Ishikawa (cell line): ENCODE measurements around the gene ELF3.

Experiments used
- CEBPB ChIP-seq: IDR thresholded peaks from 2 replicates; pipeline ENCODE4 v1.6.1; 2012
- RAD21 ChIP-seq: IDR thresholded peaks from 2 replicates; pipeline ENCODE4 v1.6.1; 2012; ENCODE audit warnings: low read depth
- TAF1 ChIP-seq: IDR thresholded peaks from 2 replicates; pipeline ENCODE4 v1.6.1; 2012; ENCODE audit warnings: low read depth, mild to moderate bottlenecking
- TCF12 ChIP-seq: IDR thresholded peaks from 2 replicates; pipeline ENCODE4 v1.6.1; 2012; ENCODE audit warnings: low read depth
- YY1 ChIP-seq: IDR thresholded peaks from 2 replicates; pipeline ENCODE4 v1.6.1; 2012; ENCODE audit warnings: low read depth
- TF ChIP-seq, protein P1 (sequence below): IDR thresholded peaks from 2 replicates; pipeline ENCODE4 v1.6.1; 2012; ENCODE audit warnings: low read depth, mild to moderate bottlenecking

DNA sequence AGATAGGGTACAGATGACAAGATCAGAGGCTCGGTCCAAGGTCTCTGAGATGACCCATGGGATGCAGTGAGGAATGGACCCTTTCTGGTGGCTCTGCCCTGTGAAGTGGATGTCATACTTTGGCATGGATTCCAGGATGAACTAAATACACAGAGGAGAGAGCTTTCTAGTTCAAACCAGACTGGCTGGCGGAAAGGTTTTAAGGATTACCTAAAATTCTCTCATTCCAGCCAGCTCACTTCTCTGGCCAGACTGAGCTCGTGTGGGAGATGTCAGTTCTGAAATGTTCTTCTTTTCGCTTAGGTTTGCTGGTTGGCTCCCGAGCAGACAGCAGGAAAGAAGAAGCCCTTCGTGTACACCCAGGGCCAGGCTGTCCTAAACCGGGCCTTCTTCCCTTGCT is 21.8 kb upstream of the ELF3 start:
- TF ChIP-seq, protein P1, sequence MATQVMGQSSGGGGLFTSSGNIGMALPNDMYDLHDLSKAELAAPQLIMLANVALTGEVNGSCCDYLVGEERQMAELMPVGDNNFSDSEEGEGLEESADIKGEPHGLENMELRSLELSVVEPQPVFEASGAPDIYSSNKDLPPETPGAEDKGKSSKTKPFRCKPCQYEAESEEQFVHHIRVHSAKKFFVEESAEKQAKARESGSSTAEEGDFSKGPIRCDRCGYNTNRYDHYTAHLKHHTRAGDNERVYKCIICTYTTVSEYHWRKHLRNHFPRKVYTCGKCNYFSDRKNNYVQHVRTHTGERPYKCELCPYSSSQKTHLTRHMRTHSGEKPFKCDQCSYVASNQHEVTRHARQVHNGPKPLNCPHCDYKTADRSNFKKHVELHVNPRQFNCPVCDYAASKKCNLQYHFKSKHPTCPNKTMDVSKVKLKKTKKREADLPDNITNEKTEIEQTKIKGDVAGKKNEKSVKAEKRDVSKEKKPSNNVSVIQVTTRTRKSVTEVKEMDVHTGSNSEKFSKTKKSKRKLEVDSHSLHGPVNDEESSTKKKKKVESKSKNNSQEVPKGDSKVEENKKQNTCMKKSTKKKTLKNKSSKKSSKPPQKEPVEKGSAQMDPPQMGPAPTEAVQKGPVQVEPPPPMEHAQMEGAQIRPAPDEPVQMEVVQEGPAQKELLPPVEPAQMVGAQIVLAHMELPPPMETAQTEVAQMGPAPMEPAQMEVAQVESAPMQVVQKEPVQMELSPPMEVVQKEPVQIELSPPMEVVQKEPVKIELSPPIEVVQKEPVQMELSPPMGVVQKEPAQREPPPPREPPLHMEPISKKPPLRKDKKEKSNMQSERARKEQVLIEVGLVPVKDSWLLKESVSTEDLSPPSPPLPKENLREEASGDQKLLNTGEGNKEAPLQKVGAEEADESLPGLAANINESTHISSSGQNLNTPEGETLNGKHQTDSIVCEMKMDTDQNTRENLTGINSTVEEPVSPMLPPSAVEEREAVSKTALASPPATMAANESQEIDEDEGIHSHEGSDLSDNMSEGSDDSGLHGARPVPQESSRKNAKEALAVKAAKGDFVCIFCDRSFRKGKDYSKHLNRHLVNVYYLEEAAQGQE, result no peak
- no peak for TF ChIP-seq YY1
- no peak for TF ChIP-seq TAF1
- no peak for TF ChIP-seq CEBPB
- TF ChIP-seq TCF12, result no peak
- TF ChIP-seq RAD21, result no peak
